Karpas-422 (cell line): Measurements from ENCODE around the gene CHRNE. TPM values are rescaled to one million over a fixed set of nuclear protein-coding genes. Genes with fewer than 3 reads are reported as not detected.
"Not testable (repeated sequence)": the region's sequence is repeated elsewhere in the genome, so short reads cannot be mapped to it uniquely, and the experiment has no call there.

Experiments used
- DNase-seq: peaks from one replicate; pipeline ENCODE4 v3.0.0-alpha.2; 2015
- H2AFZ ChIP-seq: fragments of 200-600 bp; sonication (generic); 2 replicates; pipeline ENCODE4 v1.6.1; 2014; ENCODE audit warnings: antibody characterized with exemption, low read length, mixed read lengths
- H3K27ac ChIP-seq: fragments of 200-600 bp; sonication (generic); 2 replicates; pipeline ENCODE4 v1.5.1; 2014; ENCODE audit warnings: mild to moderate bottlenecking, low read length, moderate library complexity
- H3K27me3 ChIP-seq: fragments of 200-600 bp; sonication (generic); 2 replicates; pipeline ENCODE4 v1.6.1; 2014; ENCODE audit warnings: low read length, mixed read lengths
- H3K36me3 ChIP-seq: fragments of 200-600 bp; sonication (generic); 2 replicates; pipeline ENCODE4 v1.6.1; 2014; ENCODE audit warnings: low read length, mixed read lengths; ENCODE audit not compliant: insufficient read depth
- H3K4me1 ChIP-seq: fragments of 200-600 bp; sonication (generic); 2 replicates; pipeline ENCODE4 v1.6.1; 2014; ENCODE audit warnings: mild to moderate bottlenecking, low read length, mixed read lengths
- H3K4me2 ChIP-seq: fragments of 200-600 bp; sonication (generic); 2 replicates; pipeline ENCODE4 v1.6.1; 2014; ENCODE audit warnings: low read length, low read depth, mild to moderate bottlenecking; ENCODE audit not compliant: poor library complexity, severe bottlenecking
- H3K4me3 ChIP-seq: fragments of 200-600 bp; sonication (generic); 2 replicates; pipeline ENCODE4 v1.5.1; 2014; ENCODE audit warnings: mild to moderate bottlenecking, antibody characterized with exemption, low read length, mixed read lengths
- H3K79me2 ChIP-seq: fragments of 200-600 bp; sonication (generic); 2 replicates; pipeline ENCODE4 v1.6.1; 2014; ENCODE audit warnings: mild to moderate bottlenecking, low read length, mixed read lengths
- H3K9ac ChIP-seq: fragments of 200-600 bp; sonication (generic); 2 replicates; pipeline ENCODE4 v1.6.0; 2014; ENCODE audit warnings: low read length
- H3K9me2 ChIP-seq: fragments of 200-600 bp; sonication (generic), shearing (Covaris generic); replicated peaks from 2 replicates; pipeline ENCODE4 v1.6.0; 2014; ENCODE audit warnings: mild to moderate bottlenecking, low read length, moderate library complexity; ENCODE audit not compliant: insufficient read depth
- H3K9me3 ChIP-seq: fragments of 300-700, 200-600 bp; sonication (generic); 2 replicates; pipeline ENCODE4 v1.6.1; 2014; ENCODE audit warnings: low read length, mixed read lengths
- H4K20me1 ChIP-seq: fragments of 200-600 bp; sonication (generic); 2 replicates; pipeline ENCODE4 v1.6.1; 2014; ENCODE audit warnings: mild to moderate bottlenecking, antibody characterized with exemption, low read length, low read depth; ENCODE audit not compliant: insufficient read depth
- total RNA-seq: library from RNA; depleted of rRNA; stranded (reverse); fragments of >200 nt; shearing (Covaris generic); gene quantifications from 2 replicates; pipeline ENCODE4 v1.2.3, GENCODE V29; 2014; ENCODE audit warnings: low replicate concordance

Gene CHRNE
- total RNA-seq, 1 experiment from 2014 or later, result 0.11 TPM

GRCh38 chr17:4906642-4907041, 3.7 kb upstream of the CHRNE start:
- not testable (repeated sequence) for H3K4me2 ChIP-seq, H4K20me1 ChIP-seq, DNase-seq

GRCh38 chr17:4902540-4902939, 358 bp downstream of the CHRNE start:
- peaks cover 8% of the 10 kb centered on the region for H3K4me1 ChIP-seq
- no peak overlapping the region for H2AFZ ChIP-seq
- H3K27me3 ChIP-seq, result no peaks in the 10 kb centered on the region
- no peak overlapping the region for H3K9ac ChIP-seq
- no peak for DNase-seq
- no peaks in the 10 kb centered on the region for H3K79me2 ChIP-seq
- H3K4me2 ChIP-seq, result no peak overlapping the region
- H3K27ac ChIP-seq, result no peak overlapping the region
- 0 out of 2 replicates have a peak, but pooled peaks cover 5% of the 10 kb centered on the region for H4K20me1 ChIP-seq
- H3K4me3 ChIP-seq, result no peak overlapping the region
- H3K9me2 ChIP-seq, result no peaks in the 10 kb centered on the region
- H3K36me3 ChIP-seq, result no peaks in the 10 kb centered on the region; the same call in 1 of the 2 replicates
- no peaks in the 10 kb centered on the region for H3K9me3 ChIP-seq

More at GRCh38 chr17:4906642-4907041, 3.7 kb upstream of the CHRNE start:
- not testable (repeated sequence) for H3K27me3 ChIP-seq, H2AFZ ChIP-seq, H3K9me3 ChIP-seq, H3K9me2 ChIP-seq, H3K9ac ChIP-seq, H3K27ac ChIP-seq, H3K79me2 ChIP-seq, H3K36me3 ChIP-seq, H3K4me3 ChIP-seq
- peaks cover 10% of the 10 kb centered on the region for H3K4me1 ChIP-seq

- Histone ChIP-seq H3K4me3 (no peak overlapping the region), H4K20me1 (0 out of 2 replicates have a peak, but pooled peaks cover 5% of the 10 kb centered on the region), H3K9me2 (no peaks in the 10 kb centered on the region), H2AFZ (no peak overlapping the region), H3K27ac (no peak overlapping the region), H3K36me3 (no peaks in the 10 kb centered on the region; the same call in 1 of the 2 replicates), H3K9ac (no peak overlapping the region), H3K79me2 (no peaks in the 10 kb centered on the region), H3K4me1 (peaks cover 8% of the 10 kb centered on the region), H3K4me2 (no peak overlapping the region), H3K9me3 (no peaks in the 10 kb centered on the region), H3K27me3 (no peaks in the 10 kb centered on the region)
- DNase-seq, result no peak
Observed at GRCh38 chr17:4901648-4902344, 1.1 kb downstream of the CHRNE start.

GRCh38 chr17:4901108-4901647, 1.7 kb downstream of the CHRNE start:
- Histone ChIP-seq H3K9me3 (no peaks in the 10 kb centered on the region), H3K9ac (no peak overlapping the region), H3K4me1 (peaks cover 8% of the 10 kb centered on the region), H4K20me1 (0 out of 2 replicates have a peak, but pooled peaks cover 5% of the 10 kb centered on the region), H3K27me3 (no peaks in the 10 kb centered on the region), H3K4me3 (no peak overlapping the region), H3K4me2 (no peak overlapping the region), H3K9me2 (no peaks in the 10 kb centered on the region), H3K79me2 (no peaks in the 10 kb centered on the region), H3K27ac (no peak overlapping the region), H3K36me3 (no peaks in the 10 kb centered on the region; the same call in 1 of the 2 replicates), H2AFZ (no peak overlapping the region)
- DNase-seq, result no peak

- no peak overlapping the region for H2AFZ ChIP-seq
- no peaks in the 10 kb centered on the region; the same call in 1 of the 2 replicates for H3K36me3 ChIP-seq
- no peak overlapping the region for H3K27ac ChIP-seq
- 0 out of 2 replicates have a peak, but pooled peaks cover 5% of the 10 kb centered on the region for H4K20me1 ChIP-seq
- H3K4me3 ChIP-seq, result no peak overlapping the region
- no peak overlapping the region for H3K9ac ChIP-seq
- peaks cover 8% of the 10 kb centered on the region for H3K4me1 ChIP-seq
- no peaks in the 10 kb centered on the region for H3K79me2 ChIP-seq
- H3K27me3 ChIP-seq, result no peaks in the 10 kb centered on the region
- H3K9me2 ChIP-seq, result no peaks in the 10 kb centered on the region
- H3K9me3 ChIP-seq, result no peaks in the 10 kb centered on the region
- no peak overlapping the region for H3K4me2 ChIP-seq
- no peak for DNase-seq
Observed at GRCh38 chr17:4900231-4901107, 2.4 kb downstream of the CHRNE start.

- no peak within 1 kb of the TSS for H3K4me3 ChIP-seq
- no peak within 1 kb of the TSS for H3K4me2 ChIP-seq
- H3K27ac ChIP-seq, result no peak within 1 kb of the TSS
- H3K27me3 ChIP-seq, result no peaks in the 10 kb centered on the region
- no peaks in the 10 kb centered on the region for H3K79me2 ChIP-seq
- H3K9ac ChIP-seq, result no peak within 1 kb of the TSS
- H4K20me1 ChIP-seq, result 0 out of 2 replicates have a peak, but pooled peaks cover 5% of the 10 kb centered on the region
- H3K36me3 ChIP-seq, result no peaks in the 10 kb centered on the region; the same call in 1 of the 2 replicates
- no peaks in the 10 kb centered on the region for H3K9me3 ChIP-seq
- no peaks in the 10 kb centered on the region for H3K9me2 ChIP-seq
- no peak within 1 kb of the TSS for H2AFZ ChIP-seq
- DNase-seq, result no peak
- H3K4me1 ChIP-seq, result peaks cover 8% of the 10 kb centered on the region
Observed at GRCh38 chr17:4899341-4900230, 3.3 kb downstream of the CHRNE start, which contains the start of gene C17orf107. TSS of gene C17orf107 (plus strand) at chr17:4899536. CDS start at chr17:4899763, 227 bp downstream.

- no peak overlapping the region for H2AFZ ChIP-seq
- H3K4me1 ChIP-seq, result peaks cover 8% of the 10 kb centered on the region
- no peaks in the 10 kb centered on the region for H3K9me2 ChIP-seq
- DNase-seq, result no peak
- H3K4me2 ChIP-seq, result no peak overlapping the region
- no peaks in the 10 kb centered on the region; the same call in 1 of the 2 replicates for H3K36me3 ChIP-seq
- 0 out of 2 replicates have a peak, but pooled peaks cover 5% of the 10 kb centered on the region for H4K20me1 ChIP-seq
- no peak overlapping the region for H3K27ac ChIP-seq
- H3K27me3 ChIP-seq, result no peaks in the 10 kb centered on the region
- no peaks in the 10 kb centered on the region for H3K9me3 ChIP-seq
- no peak overlapping the region for H3K4me3 ChIP-seq
- H3K9ac ChIP-seq, result no peak overlapping the region
- no peaks in the 10 kb centered on the region for H3K79me2 ChIP-seq
Observed at GRCh38 chr17:4898927-4899326, 4.0 kb downstream of the CHRNE start.
